GM18507 (cell line): Measurements from ENCODE around the gene FANK1.
"Not testable (repeated sequence)": the region's sequence is repeated elsewhere in the genome, so short reads cannot be mapped to it uniquely, and the experiment has no call there.

Experiments used
- DNase-seq: peaks from one replicate; pipeline ENCODE4 v3.0.0; 2011; ENCODE audit warnings: low read depth; ENCODE audit not compliant: insufficient read length; ENCODE audit errors: extremely low spot score
- FAIRE-seq: peaks from 2 replicates; lab custom pipeline; 2011; peaks lifted over from hg19 to GRCh38; lab: Jason Lieb, UNC

Gene FANK1, protein sequence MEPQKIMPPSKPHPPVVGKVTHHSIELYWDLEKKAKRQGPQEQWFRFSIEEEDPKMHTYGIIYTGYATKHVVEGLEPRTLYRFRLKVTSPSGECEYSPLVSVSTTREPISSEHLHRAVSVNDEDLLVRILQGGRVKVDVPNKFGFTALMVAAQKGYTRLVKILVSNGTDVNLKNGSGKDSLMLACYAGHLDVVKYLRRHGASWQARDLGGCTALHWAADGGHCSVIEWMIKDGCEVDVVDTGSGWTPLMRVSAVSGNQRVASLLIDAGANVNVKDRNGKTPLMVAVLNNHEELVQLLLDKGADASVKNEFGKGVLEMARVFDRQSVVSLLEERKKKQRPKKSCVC

GRCh38 chr10:125896088-125896934 is at the start of gene FANK1:
TSS of gene FANK1 (plus strand) at chr10:125896564. CDS start at chr10:125896643, 79 bp downstream.
- not testable (repeated sequence) for FAIRE-seq
- peak; percentile 51 for DNase-seq

DNA sequence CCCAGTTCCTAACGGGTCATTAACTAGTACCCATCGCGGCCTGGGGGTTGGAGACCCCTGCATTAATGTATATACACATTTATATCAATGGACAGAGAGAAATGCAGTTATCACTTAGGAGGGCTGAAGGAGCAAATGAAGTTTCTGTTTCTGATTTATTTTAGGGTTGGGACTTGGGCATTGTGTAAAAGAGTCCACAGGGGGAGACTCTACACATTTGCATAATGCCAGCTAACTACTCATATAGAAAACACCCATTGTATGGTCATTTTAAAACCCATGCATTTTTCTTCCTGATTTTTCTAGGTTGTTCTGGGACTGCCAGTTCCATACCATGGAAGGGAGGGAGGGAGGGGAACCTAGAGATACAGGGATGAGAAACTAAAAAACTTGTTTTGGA is 49.5 kb upstream of the FANK1 start:
- no peak for FAIRE-seq

DNA sequence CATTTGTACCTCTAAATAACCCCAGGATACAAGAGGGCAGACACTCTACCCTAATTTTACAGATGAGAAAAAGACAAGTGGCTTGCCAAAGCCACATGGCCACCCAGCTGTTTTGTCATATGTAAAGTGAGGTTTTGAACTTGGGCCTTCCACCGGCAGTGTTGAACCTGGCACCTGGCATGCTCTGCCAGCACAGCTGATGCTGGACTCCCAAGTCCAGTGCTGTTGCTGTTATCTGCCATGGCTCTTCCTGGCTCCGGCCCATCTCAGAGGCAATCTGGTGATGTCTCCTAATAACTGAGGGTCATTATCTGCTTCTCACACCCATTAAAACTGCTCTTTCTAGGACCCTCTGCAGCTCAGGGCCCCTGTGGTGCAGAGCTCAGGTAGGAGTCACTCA is 48.0 kb upstream of the FANK1 start:
- no peak for FAIRE-seq

More for the DNA sequence above, 49.5 kb upstream of the FANK1 start:
- DNase-seq, result no peak

DNA sequence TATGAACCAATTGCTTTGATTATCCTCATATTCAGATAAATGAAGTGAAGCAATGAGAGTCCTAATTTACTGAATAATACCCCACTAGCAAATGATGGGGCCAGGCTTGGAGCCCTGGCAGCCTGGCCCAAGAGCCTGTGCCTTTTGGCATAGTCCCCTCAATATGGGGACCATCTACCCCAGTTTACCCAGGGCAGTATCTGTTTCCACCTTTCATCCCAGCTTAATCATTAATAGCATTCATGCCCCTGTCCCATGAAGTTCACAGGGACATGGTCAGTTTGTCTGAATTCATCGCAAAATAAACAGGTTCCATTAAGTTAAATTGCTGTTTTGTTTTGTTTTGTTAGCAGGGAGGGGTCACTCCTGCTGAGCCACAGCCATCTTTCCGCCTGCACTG is 47.5 kb upstream of the FANK1 start:
- no peak for DNase-seq

More for the DNA sequence above, 48.0 kb upstream of the FANK1 start:
- DNase-seq, result no peak

DNA sequence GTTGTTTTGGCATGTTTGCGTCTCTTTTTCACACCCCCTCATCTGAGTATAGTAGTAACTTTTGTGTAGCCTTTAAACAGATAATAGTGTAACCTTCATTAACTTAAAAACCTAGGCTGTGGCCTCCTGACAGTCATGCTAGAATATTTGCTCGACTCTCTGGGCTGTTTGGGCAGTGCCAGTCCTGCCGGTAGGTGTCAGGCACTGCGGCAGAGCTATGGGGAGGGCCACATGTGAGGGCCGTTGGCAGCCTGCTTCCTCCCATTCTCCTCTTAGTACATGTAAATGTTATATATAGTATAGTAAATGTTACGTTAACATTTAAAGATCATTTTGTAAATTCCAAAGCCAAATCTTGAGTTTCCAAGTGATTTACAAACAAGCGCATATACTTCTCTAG is 46.9 kb upstream of the FANK1 start:
- FAIRE-seq (no peak), DNase-seq (no peak)

More for the DNA sequence above, 47.5 kb upstream of the FANK1 start:
- no peak for FAIRE-seq

- DNase-seq (no peak), FAIRE-seq (no peak)
Observed at GRCh38 chr10:125850766-125851731, 45.3 kb upstream of the FANK1 start.

GRCh38 chr10:125852487-125852886 is 43.9 kb upstream of the FANK1 start:
- no peak for DNase-seq
- FAIRE-seq, result no peak

DNA sequence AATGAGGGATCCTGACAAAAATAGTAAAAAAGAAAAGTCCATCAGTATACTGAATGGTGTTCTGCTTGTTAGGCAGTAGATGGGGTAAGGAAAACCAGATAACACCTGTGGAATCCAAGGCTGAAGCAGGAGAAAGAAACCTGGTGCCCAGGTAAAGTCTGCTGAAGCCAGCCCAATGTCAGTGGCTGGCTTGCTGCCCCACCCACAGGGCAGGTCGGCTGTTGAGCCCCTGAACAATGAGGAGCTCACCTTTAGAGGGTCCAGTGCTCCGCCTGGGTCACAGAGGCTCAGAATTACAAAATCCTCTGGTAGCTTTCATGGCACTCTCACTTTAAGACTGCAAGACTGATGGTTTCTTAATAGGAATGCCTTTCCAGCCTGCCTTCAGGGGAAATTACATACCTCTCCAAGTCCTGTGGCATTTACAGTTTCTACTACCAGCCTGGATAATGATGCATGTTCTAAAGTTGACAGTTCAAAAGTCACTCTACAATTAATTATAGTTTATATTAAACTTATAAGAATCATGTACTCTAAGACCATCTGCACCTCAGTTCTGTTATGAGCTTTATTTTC is 39.1 kb upstream of the FANK1 start:
- DNase-seq (no peak), FAIRE-seq (no peak)

DNA sequence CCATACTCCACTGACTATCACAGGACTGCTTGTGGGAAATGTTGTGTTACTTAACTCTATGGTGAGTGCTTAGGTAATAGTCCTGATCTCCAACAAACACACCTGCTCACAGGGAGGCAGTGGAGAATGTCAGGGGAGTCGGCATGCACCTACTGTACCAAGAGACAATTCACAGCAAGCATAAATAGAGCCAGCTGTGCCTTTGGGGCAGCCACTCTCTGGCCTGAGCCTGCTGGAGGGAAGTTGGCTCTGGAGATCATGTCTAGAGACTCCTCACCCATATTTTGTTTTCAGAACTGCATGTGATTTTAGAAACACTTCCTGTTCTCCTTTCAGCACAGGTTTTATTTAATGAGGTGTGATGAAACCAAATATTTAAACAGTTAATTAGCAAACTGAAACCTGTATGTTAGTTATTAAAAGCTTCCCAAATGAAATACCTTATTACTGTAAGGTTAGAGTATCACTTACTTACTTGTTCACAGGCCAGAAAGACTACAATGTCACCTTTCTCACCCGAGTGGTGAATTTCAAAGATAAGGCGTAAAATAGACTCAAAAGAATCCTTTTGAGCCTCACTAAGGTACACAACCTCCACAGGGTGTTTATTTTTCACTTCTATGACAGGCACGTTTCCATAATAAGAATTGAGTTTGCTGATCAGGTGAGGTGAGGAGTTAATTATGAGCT is 37.1 kb upstream of the FANK1 start:
- DNase-seq (no peak), FAIRE-seq (no peak)

GRCh38 chr10:125865120-125865519 is 31.2 kb upstream of the FANK1 start:
- FAIRE-seq (no peak), DNase-seq (no peak)

DNA sequence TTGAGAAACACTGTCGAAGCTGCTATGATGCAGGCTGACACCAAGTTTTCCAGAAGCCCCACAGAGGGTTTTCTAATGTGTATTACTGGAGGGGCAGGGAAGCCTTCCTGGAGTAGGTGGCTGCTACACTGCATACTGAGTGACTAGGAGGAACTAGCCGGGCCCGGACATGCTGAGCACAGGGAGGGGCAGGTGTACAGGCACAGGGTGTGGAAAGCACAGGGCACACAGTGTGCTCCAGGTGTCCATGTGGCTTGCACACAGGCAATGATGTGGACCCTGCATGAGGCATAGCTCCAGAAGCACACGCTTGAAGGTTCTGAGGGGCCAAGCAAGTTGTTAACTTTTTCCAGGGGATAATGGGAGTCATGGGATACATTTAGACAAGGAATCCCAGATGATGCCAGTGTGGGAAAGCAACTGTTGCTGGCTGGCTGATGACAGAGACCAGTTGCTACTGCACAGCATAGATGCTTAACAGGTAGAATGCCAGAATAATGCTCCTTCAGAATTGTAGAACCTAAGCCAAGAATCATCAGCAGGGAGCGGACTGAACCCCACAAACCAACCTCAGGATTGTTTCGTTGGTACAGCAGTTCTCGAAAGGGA is 29.8 kb upstream of the FANK1 start:
- FAIRE-seq (no peak), DNase-seq (no peak)

DNA sequence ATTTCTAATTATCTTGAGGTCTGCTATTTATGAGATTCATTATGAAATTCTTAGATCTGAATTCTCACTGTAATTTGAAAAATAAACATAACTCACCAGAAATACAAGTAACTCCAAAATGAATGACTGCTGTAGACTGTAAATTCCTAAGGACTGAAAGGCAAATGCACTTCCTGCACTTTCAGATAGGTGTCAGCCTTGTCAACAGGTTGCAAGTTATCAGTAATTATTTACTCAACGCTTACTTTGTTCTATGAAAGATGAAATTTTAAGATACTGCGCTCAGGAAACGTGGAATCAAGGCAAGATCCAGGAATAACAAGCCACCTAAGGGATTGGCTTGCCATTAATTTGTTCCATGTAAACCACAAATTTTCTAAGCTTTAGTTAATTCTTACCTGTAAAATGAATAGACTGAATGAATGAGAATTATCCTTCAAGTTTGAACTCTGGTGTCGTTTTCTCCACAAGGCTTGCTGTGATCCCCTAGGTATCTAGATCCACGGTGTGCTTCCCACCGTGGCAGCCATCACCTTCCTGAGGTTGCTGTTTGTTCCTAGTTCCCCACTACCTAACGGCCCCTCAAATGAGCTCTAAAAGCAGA is 27.9 kb upstream of the FANK1 start:
- DNase-seq (no peak), FAIRE-seq (peak; percentile 71)

- DNase-seq (no peak), FAIRE-seq (no peak)
Observed at GRCh38 chr10:125871338-125871737, 25.0 kb upstream of the FANK1 start.

- DNase-seq, result no peak
- no peak for FAIRE-seq
Observed at GRCh38 chr10:125878957-125879835, 17.2 kb upstream of the FANK1 start.

GRCh38 chr10:125880719-125881118 is 15.6 kb upstream of the FANK1 start:
- no peak for FAIRE-seq
- DNase-seq, result no peak

- FAIRE-seq (no peak), DNase-seq (no peak)
Observed at GRCh38 chr10:125881192-125881591, 15.2 kb upstream of the FANK1 start, which contains the start of gene DHX32. TSS of gene DHX32 (minus strand) at chr10:125881292. CDS start at chr10:125880824, 468 bp downstream.

DNA sequence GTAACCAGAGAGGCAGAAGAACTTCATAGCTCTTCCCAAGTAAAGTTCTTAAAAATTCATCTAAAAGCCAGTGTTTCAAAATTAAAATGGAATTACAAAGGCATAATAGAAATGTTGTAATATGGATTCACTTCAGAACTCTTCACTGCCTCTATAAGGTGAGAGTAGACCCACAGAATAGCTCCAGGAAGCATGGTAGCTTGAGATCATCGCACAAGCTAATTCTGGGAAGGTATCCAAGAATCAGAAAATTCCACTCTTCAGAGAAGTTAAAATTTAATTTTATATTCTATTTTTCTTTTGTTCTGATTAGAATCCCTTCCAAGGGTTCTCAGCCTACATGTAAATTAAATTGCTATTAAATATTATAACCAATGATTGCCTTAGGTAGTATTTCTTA is 13.8 kb upstream of the FANK1 start:
- FAIRE-seq (no peak), DNase-seq (no peak)
